8988T (cell line): ENCODE data around the gene KRTAP10-8.
"Not testable (repeated sequence)": the region's sequence is repeated elsewhere in the genome, so short reads cannot be mapped to it uniquely, and the experiment has no call there.

Experiments used
- DNase-seq: peaks from one replicate; pipeline ENCODE4 v3.0.0; 2011

The KRTAP10-8 gene

DNA sequence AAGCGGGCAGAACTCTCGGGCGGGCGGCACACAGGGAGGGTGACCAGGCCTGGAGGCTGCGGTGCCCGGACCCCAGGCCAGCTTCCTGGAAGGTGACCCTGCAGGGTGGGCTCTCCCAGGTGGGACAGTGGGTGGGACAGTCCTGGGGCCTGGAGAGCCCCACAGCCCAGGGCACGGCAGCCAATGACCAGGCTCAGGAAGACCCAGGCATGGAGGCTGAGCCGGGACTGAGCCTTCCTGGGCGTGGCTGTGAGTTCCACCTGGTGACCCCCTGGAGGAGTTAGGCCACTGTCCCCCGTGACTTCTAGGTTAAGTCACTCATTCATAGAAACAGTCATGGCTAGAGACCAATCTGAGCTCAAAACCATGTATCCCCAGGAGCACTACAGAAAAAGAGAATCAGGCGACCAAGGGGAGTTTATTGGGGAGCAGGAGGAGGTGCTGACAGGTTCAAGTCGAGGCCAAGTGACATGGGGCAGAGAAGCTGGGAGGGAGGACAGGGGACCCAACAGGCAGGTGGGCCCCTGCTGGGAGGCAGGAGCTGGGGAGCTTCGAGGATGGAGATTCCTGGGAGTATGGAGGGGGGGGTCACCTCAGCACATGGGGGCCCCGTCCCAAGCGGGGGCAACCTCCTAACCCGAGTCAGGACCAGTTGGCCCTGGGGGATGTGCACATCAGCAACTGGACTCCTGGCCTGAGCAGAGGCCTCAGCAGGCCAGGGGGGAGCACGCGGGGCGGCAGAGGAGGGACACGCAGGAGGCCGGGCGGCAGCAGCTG lies 32.6 kb upstream of the KRTAP10-8 start:
- no peak for DNase-seq

- DNase-seq = no peak
These were observed 32.1 kb upstream of the KRTAP10-8 start for GRCh38 chr21:44579833-44580144.

- not testable (repeated sequence) for DNase-seq
These were observed 31.6 kb upstream of the KRTAP10-8 start, which contains the start of gene KRTAP10-5 for GRCh38 chr21:44580231-44580821. Gene KRTAP10-5, minus strand, starts transcription at chr21:44580604. Its CDS starts 26 bp downstream, at chr21:44580578.

DNA sequence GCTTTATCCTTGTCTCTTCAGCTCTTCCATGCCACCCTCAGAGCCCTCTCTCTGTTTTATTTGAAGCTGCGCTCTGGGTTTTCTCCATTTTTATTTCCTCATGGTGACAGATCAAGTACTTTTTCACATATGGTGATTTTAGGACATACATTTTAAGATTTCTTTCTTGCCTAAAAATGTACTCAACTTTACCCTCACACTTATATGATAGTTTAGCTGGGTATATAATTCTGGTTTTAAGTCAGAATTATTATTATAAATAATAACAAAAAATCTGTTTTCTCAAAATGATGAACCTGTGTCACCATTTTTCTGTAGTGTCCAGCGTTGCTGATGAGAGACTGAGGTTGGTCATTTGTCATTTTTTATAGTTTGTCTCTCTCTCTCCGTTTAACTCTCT lies 30.7 kb upstream of the KRTAP10-8 start:
- DNase-seq = no peak

GRCh38 chr21:44582055-44582454 lies 29.8 kb upstream of the KRTAP10-8 start:
- no peak for DNase-seq

- no peak for DNase-seq
These were observed 28.6 kb upstream of the KRTAP10-8 start for GRCh38 chr21:44583089-44583799.

DNA sequence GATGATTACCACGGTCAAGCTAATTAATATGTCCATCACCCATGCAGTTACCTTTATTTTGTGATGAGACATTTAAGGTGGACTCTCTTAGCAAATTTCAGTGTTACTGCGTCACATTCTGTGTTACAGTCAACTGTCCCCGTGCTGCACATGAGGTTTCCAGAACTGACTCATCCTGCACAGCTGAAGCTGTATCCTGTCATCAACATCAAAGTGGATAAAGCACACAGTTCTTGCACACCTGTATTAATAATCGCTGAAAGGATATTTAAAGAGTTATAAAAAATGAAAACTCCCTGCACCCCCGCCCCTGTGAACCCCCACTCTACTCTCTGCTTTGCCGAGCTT lies 28.1 kb upstream of the KRTAP10-8 start:
- no peak for DNase-seq

- DNase-seq = no peak
These were observed 26.0 kb upstream of the KRTAP10-8 start for GRCh38 chr21:44585892-44586291.

DNA sequence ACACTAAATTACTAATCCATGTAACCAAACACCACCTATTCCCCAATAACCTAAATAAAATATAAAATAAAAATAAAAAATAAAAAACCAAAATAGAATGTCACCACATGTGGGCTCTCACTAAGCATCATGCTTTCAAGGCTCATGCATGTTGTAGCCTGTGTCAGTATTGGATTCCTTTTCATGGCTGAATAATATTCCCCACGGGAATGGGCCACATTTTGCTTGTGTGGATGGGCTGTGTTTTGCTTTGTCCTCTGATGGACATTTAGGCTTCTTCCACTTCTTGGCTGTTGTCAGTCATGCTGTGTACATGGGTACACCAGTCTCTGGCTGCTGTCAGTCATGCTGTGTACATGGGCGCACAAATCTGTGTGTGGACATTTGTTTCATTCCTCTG lies 22.8 kb upstream of the KRTAP10-8 start:
- DNase-seq = no peak

DNA sequence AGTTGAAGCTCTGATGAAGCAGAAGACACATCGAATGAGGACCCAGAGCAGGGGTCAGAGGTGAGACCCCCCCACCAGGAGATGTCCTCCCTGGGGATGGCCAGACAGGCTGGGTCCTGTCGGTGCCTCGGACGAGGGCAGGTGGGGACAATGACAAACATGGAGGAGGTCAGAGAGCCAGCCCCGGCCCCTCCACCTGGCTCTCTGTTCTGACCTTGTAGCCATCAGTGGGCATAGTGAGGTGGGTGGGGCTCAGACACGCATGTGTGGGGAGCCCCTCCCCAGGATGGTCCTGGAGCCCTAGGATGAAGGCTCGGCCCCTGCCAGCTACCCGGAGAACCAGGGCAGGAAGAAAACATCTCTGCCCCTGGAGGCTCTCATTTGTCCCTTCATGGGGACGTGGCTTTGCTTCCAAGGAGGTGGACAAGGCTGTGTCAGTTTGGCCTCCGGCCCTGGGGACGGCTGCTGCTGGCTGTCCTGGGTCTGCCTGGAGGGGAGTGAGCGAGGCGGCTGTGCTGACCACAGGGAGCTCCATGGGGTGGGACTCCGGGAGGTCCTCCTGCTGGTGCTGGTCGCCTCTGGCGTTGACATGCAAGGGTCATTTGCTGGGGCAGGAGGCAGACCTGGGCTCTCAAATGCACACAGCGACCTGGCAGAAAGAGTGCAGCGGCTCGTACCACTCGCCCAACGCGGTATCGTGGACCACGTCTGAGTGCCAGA lies 22.1 kb upstream of the KRTAP10-8 start:
- DNase-seq = no peak

GRCh38 chr21:44590311-44590721 lies 21.6 kb upstream of the KRTAP10-8 start:
- no peak for DNase-seq

GRCh38 chr21:44590897-44591800 lies 20.7 kb upstream of the KRTAP10-8 start:
- DNase-seq = not testable (repeated sequence)

DNA sequence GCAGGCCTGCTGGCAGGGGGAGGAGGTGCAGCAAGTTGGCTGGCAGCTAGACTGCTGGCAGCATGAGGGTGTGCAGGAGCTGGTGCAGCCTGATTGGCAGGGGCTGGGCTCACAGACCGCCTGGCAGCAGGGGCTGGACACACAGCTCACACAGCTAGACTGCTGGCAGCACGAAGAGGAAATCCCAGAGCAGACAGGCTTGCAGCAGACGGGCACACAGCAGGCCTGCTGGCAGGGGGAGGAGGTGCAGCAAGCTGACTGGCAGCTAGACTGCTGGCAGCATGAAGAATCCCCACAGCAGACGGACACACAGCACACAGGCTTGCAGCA lies 20.1 kb upstream of the KRTAP10-8 start:
- DNase-seq = not testable (repeated sequence)

GRCh38 chr21:44592446-44593311 lies 19.2 kb upstream of the KRTAP10-8 start, which contains the start of gene KRTAP10-6:
Gene KRTAP10-6, minus strand, starts transcription at chr21:44592505. Its CDS starts 21 bp downstream, at chr21:44592484.
- DNase-seq = no peak

GRCh38 chr21:44593598-44594405 lies 18.1 kb upstream of the KRTAP10-8 start:
- DNase-seq = no peak

DNA sequence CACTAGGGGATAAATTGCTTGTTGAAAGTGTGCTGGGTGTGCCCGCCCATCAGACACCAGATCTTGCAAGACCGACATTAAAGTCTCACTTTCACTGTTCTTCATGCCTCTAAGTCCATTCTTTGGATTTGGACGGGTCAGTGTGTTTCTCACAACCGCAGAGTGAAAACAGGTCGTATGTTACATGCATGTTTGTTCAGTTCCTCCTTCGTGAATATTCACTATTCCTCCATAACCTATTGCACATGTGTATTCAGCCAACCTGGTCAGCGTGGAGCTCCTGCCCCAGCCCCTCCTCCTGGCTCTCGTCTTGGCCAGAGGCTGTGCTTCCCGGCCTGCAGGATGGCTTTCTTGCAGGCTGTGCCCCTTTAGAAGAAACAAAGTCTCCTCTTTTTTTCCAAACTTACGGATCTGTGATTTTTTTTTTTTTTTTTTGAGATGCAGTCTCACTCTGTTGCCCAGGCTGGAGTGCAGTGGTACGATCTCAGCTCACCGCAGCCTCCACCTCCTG lies 17.4 kb upstream of the KRTAP10-8 start:
- DNase-seq = no peak

GRCh38 chr21:44595524-44595923 lies 16.4 kb upstream of the KRTAP10-8 start:
- DNase-seq = no peak

DNA sequence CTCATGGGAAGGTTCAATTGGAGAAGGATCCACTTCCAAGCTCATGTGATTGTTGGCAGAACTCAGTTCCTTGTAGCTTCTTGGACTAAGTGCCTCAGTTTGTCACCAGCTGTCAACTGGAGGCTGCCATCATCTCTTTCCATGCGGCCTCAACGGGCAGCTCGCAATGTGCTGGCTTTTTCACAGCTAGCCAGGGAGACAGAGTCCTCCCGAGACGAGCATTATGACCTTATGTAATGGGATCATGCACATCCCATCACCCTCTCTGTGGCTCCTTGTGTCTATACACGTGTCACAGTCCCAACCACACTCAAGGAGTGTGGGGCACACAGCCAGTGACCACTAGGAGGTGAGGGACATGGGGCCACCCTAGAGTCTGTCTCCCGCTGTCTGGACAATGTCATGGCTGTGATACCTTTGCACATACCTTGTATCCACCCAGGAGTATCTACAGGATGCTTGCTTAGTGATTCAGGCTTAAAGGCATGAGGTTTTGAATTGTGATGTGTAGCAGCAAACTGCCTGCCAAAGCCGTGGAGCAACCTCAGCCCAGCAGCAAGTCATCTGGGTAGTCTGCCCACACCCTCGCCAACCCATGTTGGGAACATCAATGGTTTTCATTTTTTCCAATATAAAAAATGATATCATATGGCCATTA lies 15.7 kb upstream of the KRTAP10-8 start:
- DNase-seq = no peak

DNA sequence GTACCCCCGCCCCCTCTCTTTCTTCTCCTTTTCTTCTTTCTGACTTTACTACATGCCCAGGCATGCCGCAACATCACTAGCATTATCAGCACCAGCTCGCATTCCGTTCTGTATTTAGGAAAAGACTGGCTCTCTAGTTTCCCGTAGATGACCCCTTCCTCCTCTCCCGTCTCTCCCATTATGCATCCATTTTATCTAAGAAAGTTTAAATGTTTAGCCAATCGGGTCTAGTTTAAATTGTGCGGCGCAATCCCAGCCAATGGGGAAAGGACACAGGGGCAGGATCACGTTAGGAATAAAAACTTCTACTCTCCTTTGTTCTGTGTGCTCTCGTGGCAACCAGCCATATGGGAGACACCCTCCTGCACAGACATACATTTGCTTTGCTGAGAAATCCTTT lies 13.8 kb upstream of the KRTAP10-8 start:
- DNase-seq = no peak
